Heart left ventricle (tissue), 16 donors: ENCODE results near the gene FOXO1. TPM values are rescaled to one million over a fixed set of nuclear protein-coding genes. Genes with fewer than 3 reads are reported as not detected.

Experiments used
- ATAC-seq, 4 donors: fragments of 200-7000 bp; cut with Tn5 transposase; one replicate each; pipeline ENCODE4 v1.9.1; 2020 to 2022; ENCODE audit warnings: moderate library complexity in 4 of 4, mild to moderate bottlenecking in 3 of 4, moderate number of reproducible peaks in 1 of 4
- DNase-seq, 5 donors: peaks; one replicate each; pipeline ENCODE4 v3.0.0-alpha.2; 2020
- H3K27ac ChIP-seq, 12 donors: fragments of 200-600 bp; sonication (generic) in 4 of 12; one replicate each; pipeline versions ENCODE4 v1.5.0 to v1.8.0; 2016 to 2022; ENCODE audit warnings: mild to moderate bottlenecking in 2 of 12
- H3K27me3 ChIP-seq, 9 donors: fragments of 200-600 bp; sonication (generic) in 2 of 9; one replicate each; pipeline versions ENCODE4 v1.5.1 to v1.8.0; 2016 to 2022; ENCODE audit warnings: mild to moderate bottlenecking in 3 of 9
- H3K36me3 ChIP-seq, 9 donors: fragments of 200-600 bp; sonication (generic) in 2 of 9; one replicate each; pipeline versions ENCODE4 v1.5.0 to v1.8.0; 2018 to 2022; ENCODE audit warnings: mild to moderate bottlenecking in 2 of 9
- H3K4me1 ChIP-seq, 12 donors: fragments of 200-600 bp; sonication (generic) in 4 of 12; one replicate each; pipeline versions ENCODE4 v1.5.0 to v1.8.0; 2016 to 2022; ENCODE audit warnings: mild to moderate bottlenecking in 3 of 12
- H3K4me3 ChIP-seq, 12 donors: fragments of 200-600 bp; sonication (generic) in 4 of 12; one replicate each; pipeline versions ENCODE4 v1.5.0 to v1.8.0; 2017 to 2022; ENCODE audit warnings: mild to moderate bottlenecking in 9 of 12, moderate library complexity in 4 of 12
- H3K9me3 ChIP-seq, 12 donors: fragments of 200-600 bp; sonication (generic) in 4 of 12; one replicate each; pipeline versions ENCODE4 v1.5.0 to v1.8.0; 2016 to 2022; ENCODE audit warnings: mild to moderate bottlenecking in 1 of 12
- CTCF ChIP-seq, 12 donors: fragments of 200-600 bp; sonication (generic) in 4 of 12; IDR thresholded peaks; one replicate each; pipeline versions ENCODE4 v1.5.0 to v1.8.0; 2018 to 2022; ENCODE audit warnings: antibody characterized with exemption in 12 of 12, mild to moderate bottlenecking in 5 of 12
- POLR2A ChIP-seq, 2 donors: fragments of 450-650 bp; IDR thresholded peaks; one replicate each; pipeline ENCODE4 v1.6.1; 2017; ENCODE audit warnings: antibody characterized with exemption in 2 of 2, mild to moderate bottlenecking in 2 of 2, moderate library complexity in 2 of 2
- WGBS, 4 donors: extraction: QIAGEN DNeasy Blood & Tissue Kit in 2 of 4; methylation state at CpG; one replicate each; pipeline versions ENCODE4 v1.1.5 to v1.1.7; 2013 to 2018; 5-methylcytosine and 5-hydroxymethylcytosine counted together
- intact Hi-C, 10 donors: fragments of 100-400 bp; cut with DNase I; formaldehyde crosslinking; loops; one replicate each; pipeline versions ENCODE4 v1.11.1 to v1.14.2; 2022
- polyA plus RNA-seq, 2 donors: library from polyadenylated mRNA; stranded (reverse); fragments of 200-250 nt; gene quantifications; one replicate each; pipeline ENCODE4 v1.2.3, GENCODE V29; 2013
- total RNA-seq, 9 donors: library from RNA; depleted of rRNA in 2 of 9; stranded (reverse); fragments of >200 nt in 2 of 9; fragmentation: NEBNext Ultra II Directional in 3 of 9; extraction: Animal tissue kit (Norgen Biotek cat#: 25700) in 3 of 9; gene quantifications; one replicate each; pipeline versions ENCODE4 v1.1.0 to v1.2.4, GENCODE V29; 2016 to 2023
- donor health status: ischemic (EF 13 %, LVEDD 7.1; RV severe dilation, severe dysfunction).
- donor health status: healthy with polysubstance abuse.
- donor health status: DM: no; HTN: yes; CAD: no.
- donor health status: DM: no; HTN: no; CAD: no.
- donor health status: ischemic (EF 25% LVEDD 6.9; RV normal size, moderate dysfunction).
- donor health status: ischemic (EF 25% LVEDD 5.7; RV mildly dilated, moderate dysfunction).
- donor health status: healthy.
- donor health status: DM: yes; HTN: yes; CAD: no.
- donor health status: ischemic (EF 35%, LVEDD 5.7; RV mildly dilated, moderate dysfunction).
- donor health status: nonischemic (EF 11% LVEDD 7.7; RV severe dilation, severe dysfunction).
- donor health status: DM: yes; HTN: yes; CAD: no.
- donor health status: PGD.
- donor health status: ischemic (EF 29% LVEDD 5.4; RV normal size, mild dysfunction).
- donor health status: nonischemic (EF 23%, LVEDD 6.1; RV moderate dilation, normal function).

The FOXO1 gene
- total and polyA plus RNA-seq, 11 donors: 2.6 to 26.8 (median 17.2) TPM

- Histone ChIP-seq H3K9me3 (no peaks in the 10 kb centered on the region), H3K4me1 (peaks cover 5 to 80% (median 43%) of the 10 kb centered on the region in 12 donors), H3K27ac (peak overlapping the region in 1 of 12 donors; percentile 6), H3K4me3 (no peak overlapping the region), H3K27me3 (no peaks in the 10 kb centered on the region), H3K36me3 (no peaks in the 10 kb centered on the region)
- WGBS, 4 donors: 45 to 64% (median 48%) methylated on average over 4 of the region's 4 CpGs
- intact Hi-C loops: no loop called here
- no peak for TF ChIP-seq CTCF (IDR thresholded peaks at IDR 0.05)
- TF ChIP-seq POLR2A (IDR thresholded peaks at IDR 0.05): no peak
- ATAC-seq: peak in 1 of 4 donors; percentile 12
- no peak for DNase-seq
Measured at GRCh38 chr13:40596484-40596883, 70.0 kb downstream of the FOXO1 start.

DNA sequence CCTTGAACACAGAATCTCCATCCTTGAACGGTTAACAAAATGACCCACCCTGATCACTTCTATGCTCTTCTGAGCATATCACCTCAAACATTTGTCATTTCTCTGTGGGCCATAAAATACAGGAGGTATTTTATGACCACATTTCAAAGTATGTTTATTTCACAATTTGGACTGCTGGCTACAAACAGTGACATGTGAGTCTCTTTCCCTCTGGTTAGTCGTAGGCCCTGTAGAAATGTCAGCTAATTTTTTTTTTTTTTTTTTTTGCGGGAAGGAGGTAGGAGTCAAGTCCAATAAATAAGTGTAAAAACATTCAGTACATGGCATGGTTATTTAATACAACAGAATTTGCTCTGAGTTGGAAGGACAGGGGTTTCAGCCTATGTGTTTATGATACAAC is 70.7 kb downstream of the FOXO1 start:
- Histone ChIP-seq H3K27me3 (no peaks in the 10 kb centered on the region), H3K36me3 (no peaks in the 10 kb centered on the region), H3K9me3 (no peaks in the 10 kb centered on the region), H3K4me1 (peaks cover 5 to 87% (median 51%) of the 10 kb centered on the region in 12 donors), H3K27ac (peak overlapping the region in 1 of 12 donors; percentile 6), H3K4me3 (no peak overlapping the region)
- DNase-seq (no peak), ATAC-seq (no peak)
- intact Hi-C loops: no loop called here
- TF ChIP-seq CTCF (IDR thresholded peaks at IDR 0.05) (no peak), POLR2A (IDR thresholded peaks at IDR 0.05) (no peak)
- 70 to 76% (median 75%) methylated on average over 3 of the region's 3 CpGs for WGBS, 4 donors

DNA sequence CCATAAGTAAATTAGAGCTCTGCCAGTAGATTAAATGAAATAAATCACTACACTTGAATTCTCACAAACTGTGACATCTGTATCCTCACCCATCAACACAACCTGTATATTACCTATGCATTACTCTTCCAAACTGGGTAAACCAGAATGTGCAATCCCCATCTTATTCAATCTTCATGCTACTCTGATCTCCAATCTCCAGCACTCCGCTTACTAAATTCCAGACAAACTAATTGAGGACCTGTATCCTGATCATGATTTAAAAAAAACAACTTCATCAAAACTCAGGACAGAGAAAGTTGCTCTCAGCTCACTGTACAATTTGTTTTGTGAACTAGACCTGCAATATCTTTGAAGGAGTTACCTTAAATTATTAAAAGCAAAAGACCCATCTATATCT is 74.4 kb downstream of the FOXO1 start:
- H3K27ac ChIP-seq: no peak overlapping the region

DNA sequence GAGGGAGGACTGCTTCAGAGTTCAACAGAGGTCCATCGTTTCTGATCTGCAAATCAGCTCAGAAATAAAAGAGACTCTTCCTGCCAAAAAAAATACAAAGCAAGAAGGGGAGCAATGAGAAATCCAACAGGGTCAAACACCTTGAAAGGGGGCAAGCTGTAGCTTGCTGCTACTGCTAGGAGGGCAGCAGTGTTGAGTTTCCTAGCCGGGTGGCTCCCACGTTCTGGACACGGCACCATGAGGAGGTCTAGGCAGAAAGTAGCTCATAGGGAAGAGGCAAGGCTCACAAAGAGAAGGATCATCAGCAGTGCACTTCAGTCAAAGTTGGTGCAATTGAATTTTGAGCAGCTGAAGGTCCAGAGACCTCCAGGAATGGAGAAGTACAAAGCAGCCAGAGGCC is 75.3 kb downstream of the FOXO1 start:
- H3K9me3 ChIP-seq: no peaks in the 10 kb centered on the region
- H3K4me3 ChIP-seq: no peak overlapping the region
- intact Hi-C loops: no loop called here
- DNase-seq (no peak), ATAC-seq (no peak)
- WGBS, 4 donors: 59 to 76% (median 71%) methylated on average over 4 of the region's 4 CpGs
- no peaks in the 10 kb centered on the region for H3K36me3 ChIP-seq
- H3K27ac ChIP-seq: peak overlapping the region in 6 of 12 donors; percentile 16 to 88 (median 66)
- TF ChIP-seq POLR2A (IDR thresholded peaks at IDR 0.05) (no peak), CTCF (IDR thresholded peaks at IDR 0.05) (no peak)
- H3K4me1 ChIP-seq: peaks cover 18 to 93% (median 63%) of the 10 kb centered on the region in 12 donors
- no peaks in the 10 kb centered on the region for H3K27me3 ChIP-seq

More for the DNA sequence above, 74.4 kb downstream of the FOXO1 start:
- Histone ChIP-seq H3K27me3 (no peaks in the 10 kb centered on the region), H3K4me3 (no peak overlapping the region), H3K36me3 (no peaks in the 10 kb centered on the region), H3K9me3 (no peaks in the 10 kb centered on the region), H3K4me1 (peaks cover 14 to 93% (median 63%) of the 10 kb centered on the region in 12 donors)
- no peak for DNase-seq
- no peak for ATAC-seq
- WGBS, 4 donors: 97 to 100% (median 98%) methylated on average over 1 of the region's 1 CpG
- no peak for TF ChIP-seq POLR2A (IDR thresholded peaks at IDR 0.05)
- no peak for TF ChIP-seq CTCF (IDR thresholded peaks at IDR 0.05)
- intact Hi-C loops: no loop called here
